Chondrocyte (in vitro differentiated cells): ENCODE measurements around the gene CPE. TPM values are rescaled to one million over a fixed set of nuclear protein-coding genes. Genes with fewer than 3 reads are reported as not detected.
A peak's percentile ranks its signal among the peaks of the same experiment; 100 is the strongest.

ENCODE experiments used
- DNase-seq: peaks from one replicate; pipeline ENCODE4 v3.0.0; 2021; ENCODE audit warnings: mixed read lengths, low spot score
- H3K27ac Mint-ChIP-seq: one replicate; pipeline ENCODE4 v1.8.0; 2021; ENCODE audit warnings: mild to moderate bottlenecking, moderate library complexity, mixed read lengths; ENCODE audit not compliant: unreplicated experiment
- H3K27me3 Mint-ChIP-seq: 2 replicates; pipeline ENCODE4 v1.8.0; 2021; ENCODE audit warnings: low read depth, mixed read lengths
- H3K36me3 Mint-ChIP-seq: 2 replicates; pipeline ENCODE4 v1.8.0; 2021; ENCODE audit warnings: low read depth, mixed read lengths
- H3K4me1 Mint-ChIP-seq: 2 replicates; pipeline ENCODE4 v1.8.0; 2021; ENCODE audit warnings: low read depth, mild to moderate bottlenecking, mixed read lengths
- H3K4me3 Mint-ChIP-seq: one replicate; pipeline ENCODE4 v1.8.0; 2021; ENCODE audit warnings: mild to moderate bottlenecking, moderate library complexity, mixed read lengths; ENCODE audit not compliant: unreplicated experiment
- H3K9me3 Mint-ChIP-seq: 2 replicates; pipeline ENCODE4 v1.8.0; 2021; ENCODE audit warnings: low read depth, mixed read lengths
- CTCF ChIP-seq: fragments of 200-600 bp; sonication (generic); IDR thresholded peaks from 2 replicates; pipeline ENCODE4 v1.5.0; 2021; ENCODE audit warnings: antibody characterized with exemption, mild to moderate bottlenecking, moderate library complexity
- long read RNA-seq: library from polyadenylated mRNA; stranded (forward); transcript quantifications from one replicate; pipeline ENCODE4 v2.0.0, GENCODE V29; 2021
- total RNA-seq: library from RNA; stranded (reverse); gene quantifications from 3 replicates; pipeline ENCODE4 v1.2.1, GENCODE V29; 2021

The CPE gene
- total RNA-seq, result 269 to 284 TPM (median 275 TPM) in 3 replicates
- long read RNA-seq, transcript CPE-201 (9 exons, 2,421 nt), result major isoform, 842 of 860 reads
- long read RNA-seq, partial matches to known transcripts, result 10 of 860 reads
- long read RNA-seq, other reads (novel, unspliced or antisense), result 7 of 860 reads

GRCh38 chr4:165378745-165379677 is at the start of gene CPE:
CPE (plus strand) TSS chr4:165379008; CDS start chr4:165379222, 214 bp downstream.
- Mint-ChIP-seq H3K36me3 (no peaks in the 10 kb centered on the region), H3K4me3 (peak within 1 kb of the TSS; percentile 85), H3K27me3 (no peaks in the 10 kb centered on the region), H3K9me3 (no peaks in the 10 kb centered on the region), H3K4me1 (peaks cover 52% of the 10 kb centered on the region), H3K27ac (peak within 1 kb of the TSS; percentile 90)
- TF ChIP-seq CTCF, result peak; percentile 74
- peak; percentile 96 for DNase-seq

DNA sequence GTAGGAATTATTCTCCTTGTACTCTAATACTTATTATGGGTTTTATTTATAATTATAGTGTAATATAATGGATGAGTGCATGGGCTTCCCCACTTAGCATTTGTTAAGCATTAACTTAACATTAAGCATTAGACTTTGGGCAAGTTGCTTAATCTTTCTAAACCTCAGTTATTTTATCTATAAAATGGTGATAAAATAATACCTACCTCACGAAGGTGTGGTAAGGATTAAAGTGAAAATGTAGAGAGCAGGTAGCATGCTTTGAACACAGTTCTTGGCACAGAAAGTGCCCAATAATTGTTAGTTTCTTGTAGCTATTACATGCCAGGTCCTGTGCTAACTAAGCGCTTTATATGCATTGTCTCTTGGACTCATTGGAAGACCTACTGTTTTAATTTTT is 48.7 kb upstream of the CPE start:
- Mint-ChIP-seq H3K27me3 (no peaks in the 10 kb centered on the region), H3K4me3 (peak overlapping the region; percentile 68), H3K4me1 (peaks cover 50% of the 10 kb centered on the region), H3K36me3 (peaks cover 4% of the 10 kb centered on the region), H3K27ac (peak overlapping the region; percentile 23), H3K9me3 (no peaks in the 10 kb centered on the region)
- no peak for TF ChIP-seq CTCF
- no peak for DNase-seq

- H3K4me1 Mint-ChIP-seq, result peaks cover 51% of the 10 kb centered on the region
- H3K27me3 Mint-ChIP-seq, result no peaks in the 10 kb centered on the region
- no peaks in the 10 kb centered on the region for H3K9me3 Mint-ChIP-seq
- TF ChIP-seq CTCF, result no peak
- H3K27ac Mint-ChIP-seq, result peak overlapping the region; percentile 28
- H3K4me3 Mint-ChIP-seq, result peak overlapping the region; percentile 68
- DNase-seq, result no peak
- peaks cover 4% of the 10 kb centered on the region for H3K36me3 Mint-ChIP-seq
Observed at GRCh38 chr4:165330666-165331065, 48.1 kb upstream of the CPE start.

- TF ChIP-seq CTCF, result no peak
- no peaks in the 10 kb centered on the region for H3K27me3 Mint-ChIP-seq
- H3K27ac Mint-ChIP-seq, result peak overlapping the region; percentile 92
- peaks cover 4% of the 10 kb centered on the region for H3K36me3 Mint-ChIP-seq
- no peak for DNase-seq
- no peaks in the 10 kb centered on the region for H3K9me3 Mint-ChIP-seq
- peaks cover 46% of the 10 kb centered on the region for H3K4me1 Mint-ChIP-seq
- H3K4me3 Mint-ChIP-seq, result peak overlapping the region; percentile 68
Observed at GRCh38 chr4:165331359-165331758, 47.4 kb upstream of the CPE start.

DNA sequence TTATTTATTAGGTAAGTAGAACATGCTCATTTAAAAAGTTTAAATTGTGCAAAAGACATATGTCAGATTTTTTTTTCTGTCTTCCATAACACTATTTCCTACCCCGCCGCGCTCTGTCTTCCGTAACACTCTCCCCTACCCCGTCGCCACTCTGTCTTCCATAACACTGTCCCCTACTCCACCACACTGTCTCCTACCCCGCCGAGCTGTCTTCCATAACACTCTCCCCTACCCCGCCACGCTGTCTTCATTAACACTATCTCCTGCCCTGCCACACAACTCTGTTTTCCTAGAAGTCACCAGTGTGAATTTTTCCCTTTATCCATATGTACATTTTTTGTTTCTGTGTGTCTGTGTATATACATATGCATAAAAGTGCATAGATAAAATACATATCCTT is 47.0 kb upstream of the CPE start:
- DNase-seq, result no peak
- Mint-ChIP-seq H3K36me3 (peaks cover 4% of the 10 kb centered on the region), H3K4me3 (peak overlapping the region; percentile 68)

More for the DNA sequence above, 47.0 kb upstream of the CPE start:
- no peak for TF ChIP-seq CTCF
- Mint-ChIP-seq H3K27me3 (no peaks in the 10 kb centered on the region), H3K9me3 (no peaks in the 10 kb centered on the region), H3K27ac (peak overlapping the region; percentile 92), H3K4me1 (peaks cover 47% of the 10 kb centered on the region)
